ENCODE results near the gene SLC30A5. TPM values are rescaled to one million over a fixed set of nuclear protein-coding genes. Genes with fewer than 3 reads are reported as not detected.

The SLC30A5 gene
- polyA plus RNA-seq, 2 donors, result 18.2 to 20.2 TPM

Other genes with a start within 250 kb of the SLC30A5 start
- 10 to 100 TPM; 28.1 to 59.1 TPM for gene CCNB1, start 73.1 kb downstream of the SLC30A5 start, polyA plus RNA-seq
- gene CENPH, start 95.6 kb downstream of the SLC30A5 start, polyA plus RNA-seq, result 1 to 10 TPM; 7.2 to 8.4 TPM
- gene CDK7, start 140.9 kb downstream of the SLC30A5 start, polyA plus RNA-seq, result 10 to 100 TPM; 37.4 to 52.5 TPM
- gene CCDC125, start 238.8 kb downstream of the SLC30A5 start, polyA plus RNA-seq, result 1 to 10 TPM; 2.7 to 4.5 TPM

All from esophagus (tissue), 2 donors.